Esophagus muscularis mucosa (tissue), 4 donors: Measurements from ENCODE around the gene ASIC2. TPM values are rescaled to one million over a fixed set of nuclear protein-coding genes. Genes with fewer than 3 reads are reported as not detected.

Experiments used
- DNase-seq: peaks from one replicate; pipeline ENCODE4 v3.0.0-alpha.2; 2017; ENCODE audit errors: extremely low spot score
- H3K27ac ChIP-seq, 4 donors: fragments of 200-600 bp; sonication (generic); replicated peaks in 1 of 4; 1 replicate in 3 of 4; 2 replicates in 1 of 4; pipeline ENCODE4 v1.5.1; 2016 to 2019; ENCODE audit warnings: mild to moderate bottlenecking in 1 of 4
- H3K27me3 ChIP-seq, 4 donors: fragments of 200-600 bp; sonication (generic); one replicate each; pipeline versions ENCODE4 v1.5.1 to v1.6.0; 2016 to 2019
- H3K36me3 ChIP-seq, 4 donors: fragments of 200-600 bp; sonication (generic); one replicate each; pipeline ENCODE4 v1.5.1; 2016 to 2019
- H3K4me1 ChIP-seq, 4 donors: fragments of 200-600 bp; sonication (generic); one replicate each; pipeline ENCODE4 v1.5.1; 2016 to 2019
- H3K4me3 ChIP-seq, 4 donors: fragments of 200-600 bp; sonication (generic); 1 replicate in 2 of 4; 2 replicates in 2 of 4; pipeline ENCODE4 v1.5.1; 2016 to 2019; ENCODE audit warnings: mild to moderate bottlenecking in 4 of 4, moderate library complexity in 1 of 4
- H3K9me3 ChIP-seq, 4 donors: fragments of 200-600 bp; sonication (generic); 1 replicate in 3 of 4; 2 replicates in 1 of 4; pipeline ENCODE4 v1.5.1; 2016 to 2019
- CTCF ChIP-seq, 3 experiments: fragments of 200-600 bp in 2 of 3; fragments of 450-650 bp in 1 of 3; sonication (generic) in 2 of 3; IDR thresholded peaks; one replicate each; pipeline ENCODE4 v1.5.1; 2017 to 2019; ENCODE audit warnings: antibody characterized with exemption in 3 of 3, mild to moderate bottlenecking in 2 of 3, moderate library complexity in 1 of 3
- EP300 ChIP-seq: sonication (generic); formaldehyde crosslinking; IDR thresholded peaks from one replicate; pipeline ENCODE4 v1.6.1; 2017; ENCODE audit warnings: antibody characterized with exemption
- POLR2A ChIP-seq: fragments of 450-650 bp; IDR thresholded peaks from one replicate; pipeline ENCODE4 v1.6.1; 2017; ENCODE audit warnings: antibody characterized with exemption, moderate library complexity, mild to moderate bottlenecking, low read depth
- POLR2AphosphoS5 ChIP-seq, 2 donors: sonication (generic); formaldehyde crosslinking; IDR thresholded peaks; one replicate each; pipeline ENCODE4 v1.6.1; 2017; ENCODE audit warnings: antibody characterized with exemption in 2 of 2
- WGBS: methylation state at CpG from one replicate; pipeline ENCODE4 v1.1.5; 2018; 5-methylcytosine and 5-hydroxymethylcytosine counted together
- intact Hi-C: fragments of 100-400 bp; cut with DNase I; formaldehyde crosslinking; loops from one replicate; pipeline ENCODE4 v1.15.1; 2023
- total RNA-seq, 4 donors: library from RNA; depleted of rRNA; stranded (reverse); fragments of >200 nt; gene quantifications; one replicate each; pipeline versions ENCODE4 v1.1.0 to v1.2.1, GENCODE V29; 2016

Gene ASIC2
- total RNA-seq, 4 donors from 2014 or later, result 0.13 TPM; not detected in 3

GRCh38 chr17:33197342-33197741 lies 95.8 kb downstream of the ASIC2 start:
- no peak overlapping the region for H3K4me3 ChIP-seq
- WGBS, result 90% methylated on average over 1 of the region's 2 CpGs
- no peaks in the 10 kb centered on the region for H3K9me3 ChIP-seq
- TF ChIP-seq POLR2AphosphoS5 (IDR thresholded peaks at IDR 0.05) (no peak), EP300 (no peak), CTCF (IDR thresholded peaks at IDR 0.05) (no peak), POLR2A (no peak)
- no peak for DNase-seq
- no peak overlapping the region for H3K27ac ChIP-seq
- H3K36me3 ChIP-seq, result no peaks in the 10 kb centered on the region
- intact Hi-C loops, result no loop called here
- no peaks in the 10 kb centered on the region for H3K4me1 ChIP-seq
- peaks cover 0 to 19% (median 0%) of the 10 kb centered on the region in 4 donors for H3K27me3 ChIP-seq

GRCh38 chr17:33196883-33197282 lies 96.2 kb downstream of the ASIC2 start:
- Histone ChIP-seq H3K9me3 (no peaks in the 10 kb centered on the region), H3K4me3 (no peak overlapping the region), H3K36me3 (no peaks in the 10 kb centered on the region), H3K27ac (no peak overlapping the region), H3K27me3 (peaks cover 0 to 18% (median 0%) of the 10 kb centered on the region in 4 donors), H3K4me1 (no peaks in the 10 kb centered on the region)
- TF ChIP-seq POLR2AphosphoS5 (IDR thresholded peaks at IDR 0.05) (no peak), POLR2A (no peak), EP300 (no peak), CTCF (IDR thresholded peaks at IDR 0.05) (no peak)
- no peak for DNase-seq
- WGBS, result 66% methylated on average over 2 of the region's 2 CpGs
- intact Hi-C loops, result no loop called here

GRCh38 chr17:33192951-33193911 lies 99.9 kb downstream of the ASIC2 start:
- Histone ChIP-seq H3K36me3 (no peaks in the 10 kb centered on the region), H3K9me3 (no peaks in the 10 kb centered on the region), H3K27ac (no peak overlapping the region), H3K4me1 (no peaks in the 10 kb centered on the region), H3K4me3 (no peak overlapping the region), H3K27me3 (peaks cover 0 to 12% (median 0%) of the 10 kb centered on the region in 4 donors)
- 71% methylated on average over 9 of the region's 9 CpGs for WGBS
- no peak for DNase-seq
- no peak for TF ChIP-seq POLR2AphosphoS5 (IDR thresholded peaks at IDR 0.05)
- no peak for TF ChIP-seq EP300
- TF ChIP-seq POLR2A, result no peak
- no peak for TF ChIP-seq CTCF (IDR thresholded peaks at IDR 0.05)
- intact Hi-C loops, result no loop called here

- Histone ChIP-seq H3K4me3 (no peak overlapping the region), H3K36me3 (no peaks in the 10 kb centered on the region), H3K9me3 (no peaks in the 10 kb centered on the region), H3K4me1 (no peaks in the 10 kb centered on the region), H3K27me3 (peaks cover 0 to 29% (median 3%) of the 10 kb centered on the region in 4 donors), H3K27ac (no peak overlapping the region)
- WGBS, result 77% methylated on average over 4 of the region's 4 CpGs
- TF ChIP-seq POLR2AphosphoS5 (IDR thresholded peaks at IDR 0.05) (no peak), CTCF (IDR thresholded peaks at IDR 0.05) (no peak), POLR2A (no peak), EP300 (no peak)
- intact Hi-C loops, result no loop called here
- DNase-seq, result no peak
Measured at GRCh38 chr17:33183487-33184026, 109.5 kb downstream of the ASIC2 start.
